MM.1S (cell line): ENCODE results near the gene BRINP3.

ENCODE experiments used
- EZH2 ChIP-seq: fragments of 300-600 bp; sonication (generic); optimal IDR thresholded peaks from 2 replicates; pipeline ENCODE3; 2017; ENCODE audit warnings: low read depth, mild to moderate bottlenecking, antibody characterized with exemption, low read length, mixed read lengths
- EZH2phosphoT487 ChIP-seq: fragments of 300-600 bp; sonication (generic); IDR thresholded peaks from 2 replicates; pipeline ENCODE4 v1.6.1; 2018; ENCODE audit warnings: antibody characterized with exemption, low read length
- TF ChIP-seq, protein P1 (sequence below): fragments of 300-600 bp; sonication (generic); IDR thresholded peaks from 2 replicates; pipeline ENCODE4 v1.5.1; 2016; ENCODE audit warnings: antibody characterized with exemption, low read length, mixed read lengths

DNA sequence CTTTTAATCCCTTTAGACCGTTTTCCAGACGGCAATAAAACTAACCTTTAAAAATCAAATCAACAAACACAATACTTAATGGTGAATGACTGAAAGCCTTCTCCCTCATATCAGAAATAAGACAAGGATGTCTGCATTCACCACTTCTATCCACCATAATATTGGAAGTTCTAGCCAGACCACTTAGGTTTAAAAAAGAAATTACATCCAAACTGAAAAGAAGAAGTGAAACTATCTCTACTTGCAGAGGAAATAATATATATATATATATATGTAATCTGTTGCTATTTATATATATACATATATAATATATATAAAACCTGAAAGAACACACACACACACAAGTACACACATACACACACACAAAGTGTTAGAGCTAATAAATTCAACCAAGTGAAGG is 100.4 kb downstream of the BRINP3 start:
- no peak for TF ChIP-seq EZH2
- TF ChIP-seq, protein P1, sequence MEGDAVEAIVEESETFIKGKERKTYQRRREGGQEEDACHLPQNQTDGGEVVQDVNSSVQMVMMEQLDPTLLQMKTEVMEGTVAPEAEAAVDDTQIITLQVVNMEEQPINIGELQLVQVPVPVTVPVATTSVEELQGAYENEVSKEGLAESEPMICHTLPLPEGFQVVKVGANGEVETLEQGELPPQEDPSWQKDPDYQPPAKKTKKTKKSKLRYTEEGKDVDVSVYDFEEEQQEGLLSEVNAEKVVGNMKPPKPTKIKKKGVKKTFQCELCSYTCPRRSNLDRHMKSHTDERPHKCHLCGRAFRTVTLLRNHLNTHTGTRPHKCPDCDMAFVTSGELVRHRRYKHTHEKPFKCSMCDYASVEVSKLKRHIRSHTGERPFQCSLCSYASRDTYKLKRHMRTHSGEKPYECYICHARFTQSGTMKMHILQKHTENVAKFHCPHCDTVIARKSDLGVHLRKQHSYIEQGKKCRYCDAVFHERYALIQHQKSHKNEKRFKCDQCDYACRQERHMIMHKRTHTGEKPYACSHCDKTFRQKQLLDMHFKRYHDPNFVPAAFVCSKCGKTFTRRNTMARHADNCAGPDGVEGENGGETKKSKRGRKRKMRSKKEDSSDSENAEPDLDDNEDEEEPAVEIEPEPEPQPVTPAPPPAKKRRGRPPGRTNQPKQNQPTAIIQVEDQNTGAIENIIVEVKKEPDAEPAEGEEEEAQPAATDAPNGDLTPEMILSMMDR: no peak
- TF ChIP-seq EZH2phosphoT487: no peak
